ENCODE measurements around the gene PLIN4. TPM values are rescaled to one million over a fixed set of nuclear protein-coding genes. Genes with fewer than 3 reads are reported as not detected.

PLIN4 gene
- total and polyA plus RNA-seq, 10 of the 15 experiments (the other 5 are each of a cell fraction or from before 2014, with no cell fraction given), result 0.01 to 0.11 (median 0.05) TPM; not detected in 2

GRCh38 chr19:4522291-4523002 lies 4.2 kb upstream of the PLIN4 start (continued):
- TF ChIP-seq JUND (IDR thresholded peaks at IDR 0.05; ENCODE audit: low read depth, low read length) (no peak), SIN3A (IDR thresholded peaks at IDR 0.05; ENCODE audit: low read depth, low read length) (no peak), PAX5 (IDR thresholded peaks at IDR 0.05; ENCODE audit: borderline replicate concordance, low read depth, low read length) (no peak), SIX5 (IDR thresholded peaks at IDR 0.05; ENCODE audit: low read depth, low read length, severe bottlenecking) (no peak), POLR2AphosphoS2 (IDR thresholded peaks at IDR 0.05; ENCODE audit: low read depth, low read length) (no peak), CHD4 (IDR thresholded peaks at IDR 0.05) (no peak)

GRCh38 chr19:4521888-4522242 lies 3.6 kb upstream of the PLIN4 start:
- Histone ChIP-seq H3K9me3 (replicated peaks; ENCODE audit: control insufficient read depth, insufficient read depth, low read length) (no peaks in the 10 kb centered on the region), H3K27me3 (replicated peaks in 1 of 2; ENCODE audit: control insufficient read depth in 2 of 2, insufficient read depth in 2 of 2, low read length in 1 of 2) (no peaks in the 10 kb centered on the region), H3K27ac (ENCODE audit: control insufficient read depth, insufficient read depth) (no peak overlapping the region), H3K4me2 (ENCODE audit: control insufficient read depth, insufficient read depth) (no peak overlapping the region), H2AFZ (ENCODE audit: control insufficient read depth, low read depth, low read length) (no peak overlapping the region), H4K20me1 (ENCODE audit: control insufficient read depth, insufficient read depth) (no peaks in the 10 kb centered on the region), H3K4me3 (no peak overlapping the region), H3K79me2 (ENCODE audit: control insufficient read depth, insufficient read depth, low read length) (no peaks in the 10 kb centered on the region), H3K4me1 (ENCODE audit: control insufficient read depth, insufficient read depth, low read length) (no peaks in the 10 kb centered on the region), H3K36me3 (ENCODE audit: control insufficient read depth in 2 of 2, insufficient read depth in 2 of 2, low read length in 1 of 2) (no peaks in the 10 kb centered on the region), H3K9ac (ENCODE audit: control insufficient read depth, insufficient read depth, low read length) (no peak overlapping the region)
- ChIA-PET CTCF (interaction anchor here (0.5 to 1.6 kb wide), 4 partner anchors 13 to 114 kb away, joined by 4 to 7 read pairs (median 5); partner anchors contain the start of gene LRG1), SMC1A (ENCODE audit: uncharacterized antibody, unreplicated experiment) (no interaction called here), RAD21 (ENCODE audit: unreplicated experiment) (interaction anchor here (0.8 kb wide), 1 partner anchor 114 kb away, joined by 4 read pairs; no protein-coding TSS in a partner anchor), POLR2A (no interaction called here)
- ATAC-seq, result no peak
- in situ Hi-C loops (cut with MboI), result no loop called here
- DNase-seq (ENCODE audit: low read depth, low spot score), result no peak
- TF ChIP-seq SREBF2 (IDR thresholded peaks at IDR 0.05; ENCODE audit: low read length) (no peak), ATF7 (IDR thresholded peaks at IDR 0.05; ENCODE audit: low read depth) (no peak), TAF1 (IDR thresholded peaks at IDR 0.05; ENCODE audit: borderline replicate concordance, low read depth, low read length) (no peak), RUNX3 (IDR thresholded peaks at IDR 0.05; ENCODE audit: low read length) (no peak), RCOR1 (conservative IDR thresholded peaks at IDR 0.05; ENCODE audit: low read depth, low read length) (no peak), CEBPB (IDR thresholded peaks at IDR 0.05; ENCODE audit: borderline replicate concordance in 1 of 2, low read depth in 2 of 2, low read length in 2 of 2) (no peak), MYC (IDR thresholded peaks at IDR 0.05; ENCODE audit: insufficient read depth, insufficient read length, insufficient replicate concordance, low read length, severe bottlenecking) (no peak), ZBTB4 (CRISPR knock-in tag; IDR thresholded peaks at IDR 0.05) (no peak), EED (IDR thresholded peaks at IDR 0.05; ENCODE audit: low read depth) (no peak), ETV6 (conservative IDR thresholded peaks at IDR 0.05 in 1 of 2, IDR thresholded peaks at IDR 0.05 in 1 of 2; ENCODE audit: borderline replicate concordance in 1 of 2, low read depth in 1 of 2) (no peak)
- TF ChIP-seq, protein P1, sequence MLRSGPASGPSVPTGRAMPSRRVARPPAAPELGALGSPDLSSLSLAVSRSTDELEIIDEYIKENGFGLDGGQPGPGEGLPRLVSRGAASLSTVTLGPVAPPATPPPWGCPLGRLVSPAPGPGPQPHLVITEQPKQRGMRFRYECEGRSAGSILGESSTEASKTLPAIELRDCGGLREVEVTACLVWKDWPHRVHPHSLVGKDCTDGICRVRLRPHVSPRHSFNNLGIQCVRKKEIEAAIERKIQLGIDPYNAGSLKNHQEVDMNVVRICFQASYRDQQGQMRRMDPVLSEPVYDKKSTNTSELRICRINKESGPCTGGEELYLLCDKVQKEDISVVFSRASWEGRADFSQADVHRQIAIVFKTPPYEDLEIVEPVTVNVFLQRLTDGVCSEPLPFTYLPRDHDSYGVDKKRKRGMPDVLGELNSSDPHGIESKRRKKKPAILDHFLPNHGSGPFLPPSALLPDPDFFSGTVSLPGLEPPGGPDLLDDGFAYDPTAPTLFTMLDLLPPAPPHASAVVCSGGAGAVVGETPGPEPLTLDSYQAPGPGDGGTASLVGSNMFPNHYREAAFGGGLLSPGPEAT (IDR thresholded peaks at IDR 0.05; ENCODE audit: low read depth), result no peak
- FAIRE-seq, result no peak
- intact Hi-C loops (cut with micrococcal nuclease; ENCODE audit: unreplicated experiment), result no loop called here
- 17% methylated on average over 5 of the region's 5 CpGs for WGBS (ENCODE audit: insufficient coverage, insufficient replicate concordance, low lambda C conversion rate, missing lambda C conversion rate)
- no TSS peak for BruUV-seq (replicated peaks)
